Suppressor macrophage treated with lipopolysaccharide for 1 hour (primary cell): Measurements from ENCODE around the gene LYZL4.

Source experiments
- DNase-seq, 3 donors: peaks; one replicate each; pipeline ENCODE4 v3.0.0-alpha.2; 2020 to 2022

The LYZL4 gene

DNA sequence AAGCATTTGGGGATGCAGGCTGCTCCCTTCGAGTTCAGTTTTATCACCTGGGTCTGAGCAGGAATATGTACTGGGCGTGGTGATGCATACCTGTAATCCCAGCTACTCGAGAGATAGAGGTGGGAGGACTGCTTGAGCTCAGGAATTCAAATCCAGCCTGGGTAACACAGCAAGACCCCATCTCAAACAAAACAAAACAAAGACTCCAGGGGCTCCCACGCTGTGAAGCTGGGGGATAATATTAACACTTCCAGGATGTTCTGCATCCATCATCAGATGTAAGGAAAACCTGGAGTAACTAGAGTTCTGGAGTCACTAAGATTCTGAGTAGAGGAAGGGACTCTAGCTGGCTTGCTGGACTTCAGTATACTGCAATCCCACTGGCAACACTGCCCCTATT is 40.6 kb downstream of the LYZL4 start:
- DNase-seq: no peak

DNA sequence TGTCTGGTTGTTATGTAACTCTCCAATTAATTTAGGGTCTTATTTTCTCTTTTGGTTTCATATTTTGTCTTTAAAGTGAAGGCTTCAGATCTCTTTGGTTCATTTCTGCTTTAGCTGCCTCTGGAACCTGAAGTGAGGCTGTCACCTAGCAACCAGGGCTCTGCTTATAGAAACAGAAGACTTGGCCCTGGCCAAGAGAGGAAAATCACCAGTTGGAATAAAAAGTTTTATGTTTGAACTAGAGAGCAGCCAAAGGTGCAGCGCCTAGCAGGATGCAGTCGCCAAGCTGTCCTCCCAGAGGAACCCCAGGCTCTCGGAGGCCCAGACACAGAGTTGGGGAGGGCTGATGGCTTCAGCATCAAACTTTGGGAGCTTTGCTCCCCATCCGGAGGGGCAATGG is 41.1 kb downstream of the LYZL4 start:
- no peak for DNase-seq

GRCh38 chr3:42368861-42369260 is 41.5 kb downstream of the LYZL4 start:
- DNase-seq: no peak

DNA sequence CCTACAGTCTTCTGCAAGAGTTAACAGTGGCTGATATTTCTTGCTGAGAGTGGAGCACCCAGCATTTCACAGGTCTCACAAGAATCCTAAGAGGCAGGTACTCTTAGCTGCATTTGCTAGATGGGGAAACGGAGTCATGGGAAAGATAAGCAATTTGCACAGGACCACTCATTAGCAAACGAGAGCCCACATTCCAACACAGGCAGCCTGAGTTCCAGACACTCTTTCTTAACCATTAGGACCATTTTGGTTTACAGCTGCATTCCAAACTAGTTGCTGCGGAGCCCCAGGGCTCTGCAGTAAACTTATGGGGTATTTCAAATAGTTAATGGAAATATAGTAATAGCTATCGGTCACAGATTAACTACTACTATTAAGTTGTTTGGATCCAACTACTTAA is 42.5 kb downstream of the LYZL4 start:
- no peak for DNase-seq

DNA sequence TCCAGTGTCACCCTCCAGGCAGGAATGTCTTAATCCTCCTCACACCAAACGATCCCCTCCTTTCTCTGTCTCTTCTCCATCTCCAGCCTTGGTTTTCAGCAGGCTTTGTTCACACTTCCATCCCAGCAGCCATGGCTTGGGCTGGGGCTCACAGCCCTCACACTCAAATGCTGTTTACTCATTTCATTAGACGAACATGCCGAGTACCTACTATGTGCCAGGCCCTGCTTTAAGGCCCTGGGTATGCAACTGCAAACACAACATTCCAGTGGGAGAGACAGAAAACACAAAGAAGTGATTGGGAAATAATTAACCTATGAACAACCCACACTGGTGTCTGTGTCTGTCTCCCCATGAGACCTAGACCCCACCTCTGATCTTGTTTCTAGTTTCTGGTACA is 43.9 kb downstream of the LYZL4 start:
- no peak for DNase-seq

DNA sequence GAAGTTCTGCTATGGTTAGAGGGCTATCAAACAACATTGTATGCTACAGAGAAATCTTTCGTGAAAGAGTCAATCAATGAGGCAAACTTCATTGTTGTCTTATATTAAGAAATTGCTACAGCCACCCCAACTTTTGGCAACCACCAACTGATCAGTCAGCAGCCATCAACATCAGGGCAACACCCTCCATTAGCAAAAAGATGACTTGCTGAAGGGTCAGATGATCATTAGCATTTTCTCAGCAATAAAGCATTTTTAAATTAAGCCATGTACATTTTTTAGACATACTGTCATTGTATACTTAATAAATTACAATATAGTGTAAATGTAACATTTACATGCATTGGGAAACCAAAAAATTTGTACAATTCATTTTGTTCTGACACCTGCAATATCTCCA is 53.1 kb downstream of the LYZL4 start:
- DNase-seq: no peak

- DNase-seq: no peak
Measured at GRCh38 chr3:42355612-42356011, 54.8 kb downstream of the LYZL4 start.

GRCh38 chr3:42353631-42354030 is 56.8 kb downstream of the LYZL4 start:
- no peak for DNase-seq

DNA sequence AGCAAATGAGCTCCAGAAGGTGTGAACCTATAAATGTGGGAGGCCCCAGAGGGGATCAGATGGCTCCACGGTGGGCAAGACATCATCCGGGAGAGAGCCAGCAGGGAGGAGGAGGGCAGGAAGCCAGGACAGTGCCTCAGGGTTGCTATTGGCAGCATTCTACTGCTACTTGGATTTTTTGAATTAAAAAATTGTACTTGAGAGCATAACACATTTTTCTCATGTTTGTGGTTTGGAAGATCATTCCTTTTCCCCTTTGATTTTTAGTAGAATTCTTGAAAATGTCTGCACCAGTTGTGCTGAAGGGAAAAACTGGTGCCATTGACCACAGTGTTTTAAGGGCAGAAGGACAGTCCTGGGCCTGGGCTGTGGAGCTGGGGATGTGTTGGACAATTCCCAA is 59.2 kb downstream of the LYZL4 start:
- DNase-seq: no peak

- no peak for DNase-seq
Measured at GRCh38 chr3:42349765-42350594, 60.4 kb downstream of the LYZL4 start.

DNA sequence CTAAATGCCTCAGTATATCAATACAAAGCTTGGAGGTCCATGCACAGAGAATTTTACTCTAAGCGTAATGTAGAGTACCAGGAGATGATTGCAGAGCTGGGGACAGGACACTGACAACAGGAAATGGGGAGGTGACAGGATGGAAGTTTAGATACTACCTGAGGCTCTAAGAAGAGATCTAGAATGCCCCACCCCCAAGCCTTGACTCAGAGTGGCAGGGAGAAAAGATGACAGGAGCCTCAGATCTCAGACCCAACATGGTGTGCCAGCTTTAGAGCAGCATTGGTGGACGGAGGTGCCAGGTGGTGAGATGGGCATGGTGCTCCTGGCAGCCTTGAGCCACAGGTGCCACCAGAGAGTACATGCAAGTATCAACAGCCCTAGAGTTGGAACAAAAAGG is 62.5 kb downstream of the LYZL4 start:
- no peak for DNase-seq
